HG03342 (cell line): ENCODE results near the gene MPZL1.

Experiments
- ATAC-seq: cut with Tn5 transposase; IDR thresholded peaks from one replicate; pipeline ENCODE4 v1.9.1; 2021; ENCODE audit warnings: mild to moderate bottlenecking, moderate library complexity; ENCODE audit not compliant: unreplicated experiment

Gene MPZL1

DNA sequence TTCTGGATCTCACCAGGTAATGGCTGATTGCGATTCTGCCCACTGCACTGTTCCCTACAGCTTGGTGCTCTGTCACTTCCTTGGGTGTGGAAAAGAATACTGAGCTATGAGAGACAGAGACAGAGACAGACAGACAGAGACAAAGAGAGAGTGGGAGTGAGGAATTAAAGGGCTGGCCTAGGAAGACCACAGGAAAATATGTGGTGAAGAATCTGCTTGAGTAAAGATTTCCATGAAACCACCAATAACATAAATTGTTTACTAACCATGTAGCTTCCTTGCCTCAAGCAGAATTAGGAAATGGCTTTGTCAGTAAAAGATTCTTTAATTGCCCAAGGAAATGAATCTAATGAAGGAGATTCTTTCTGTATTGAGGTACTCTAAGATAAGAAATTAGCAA, 54.4 kb downstream of the MPZL1 start:
- no peak for ATAC-seq

DNA sequence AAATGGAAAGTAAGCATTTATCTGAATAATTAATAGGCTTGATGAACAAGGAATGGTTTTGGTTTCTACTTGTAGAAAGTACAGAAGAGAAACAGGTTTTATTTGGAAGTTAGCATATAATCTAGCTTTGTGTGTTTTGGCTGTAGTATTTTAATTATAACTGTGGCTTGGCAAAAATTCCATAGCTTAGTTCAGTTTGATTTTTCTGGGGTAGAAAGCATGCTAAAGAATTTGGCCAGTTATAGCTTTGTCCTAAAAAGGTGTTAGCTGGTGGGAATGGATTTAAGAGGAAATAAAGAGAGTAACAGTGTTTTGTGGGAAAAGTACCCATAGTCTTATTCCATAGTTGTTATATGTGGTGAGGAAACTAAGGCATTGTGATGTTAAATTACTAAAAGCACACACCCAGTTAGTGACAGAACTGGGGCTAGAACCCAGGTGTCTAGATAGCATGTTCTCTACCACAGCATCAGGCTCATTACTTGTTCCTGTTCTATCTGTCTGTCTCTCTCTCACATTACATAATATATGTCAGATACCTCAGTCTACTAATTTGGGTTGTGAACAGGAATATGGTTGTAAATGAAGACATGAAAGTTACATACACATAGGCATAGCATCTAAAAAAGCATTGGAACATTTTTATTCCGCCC, 55.0 kb downstream of the MPZL1 start:
- no peak for ATAC-seq

DNA sequence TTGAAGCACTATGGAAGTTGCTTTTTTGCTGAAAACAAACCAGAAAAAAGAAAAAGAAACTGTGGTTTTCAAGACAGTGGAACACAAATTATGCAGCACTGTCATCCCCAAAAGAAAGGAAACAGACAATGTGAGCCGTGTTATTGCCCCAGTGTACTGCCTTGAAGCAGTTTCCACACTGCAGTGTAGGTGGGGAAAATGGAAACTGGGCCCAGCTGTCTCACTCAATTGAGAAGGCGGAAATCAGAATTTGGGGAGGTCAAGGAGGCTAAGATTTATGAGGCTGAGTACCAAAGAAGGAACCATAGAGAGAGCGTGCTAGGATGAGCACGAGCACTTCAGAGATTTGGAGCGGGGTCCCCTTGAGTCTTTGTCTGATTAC, 55.5 kb downstream of the MPZL1 start:
- ATAC-seq = no peak

DNA sequence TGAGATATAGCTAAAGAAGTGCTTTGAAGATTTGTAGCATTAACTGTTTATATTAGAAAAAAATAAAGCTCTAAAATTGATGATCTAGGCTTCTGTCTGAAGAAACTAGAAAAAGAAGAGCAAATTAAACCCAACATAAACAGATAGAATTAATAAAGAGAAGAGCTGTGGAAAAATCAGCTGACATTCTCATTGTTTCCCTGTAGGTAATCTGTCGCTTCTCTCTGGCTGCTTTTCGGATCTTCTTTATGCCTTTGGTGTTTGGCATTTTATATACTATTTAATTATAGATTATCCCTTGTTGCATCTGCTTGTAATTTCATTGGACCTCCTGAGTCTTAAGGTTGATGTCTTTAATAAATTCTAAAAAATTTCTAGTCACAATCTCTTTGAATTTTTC, 59.8 kb downstream of the MPZL1 start:
- ATAC-seq = no peak

DNA sequence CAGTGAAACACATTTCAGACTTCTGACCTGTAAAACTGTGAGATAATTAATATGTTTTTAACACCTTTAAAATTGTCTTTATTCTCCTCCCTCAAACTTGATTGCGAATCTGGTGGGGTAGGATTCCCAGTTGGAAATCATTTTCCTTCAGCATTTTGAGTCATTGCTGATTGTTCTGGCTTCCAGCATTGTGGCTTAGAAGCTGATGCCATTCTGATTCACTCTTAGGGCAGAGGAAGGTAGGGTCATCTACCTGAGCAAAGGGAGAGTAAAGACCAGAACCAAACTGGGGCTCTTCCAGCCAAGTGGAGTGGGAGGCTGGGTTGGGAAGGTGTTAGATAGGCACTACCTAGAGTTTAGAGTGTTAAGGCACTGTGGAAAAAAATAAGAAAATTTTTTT, 61.2 kb downstream of the MPZL1 start:
- no peak for ATAC-seq

DNA sequence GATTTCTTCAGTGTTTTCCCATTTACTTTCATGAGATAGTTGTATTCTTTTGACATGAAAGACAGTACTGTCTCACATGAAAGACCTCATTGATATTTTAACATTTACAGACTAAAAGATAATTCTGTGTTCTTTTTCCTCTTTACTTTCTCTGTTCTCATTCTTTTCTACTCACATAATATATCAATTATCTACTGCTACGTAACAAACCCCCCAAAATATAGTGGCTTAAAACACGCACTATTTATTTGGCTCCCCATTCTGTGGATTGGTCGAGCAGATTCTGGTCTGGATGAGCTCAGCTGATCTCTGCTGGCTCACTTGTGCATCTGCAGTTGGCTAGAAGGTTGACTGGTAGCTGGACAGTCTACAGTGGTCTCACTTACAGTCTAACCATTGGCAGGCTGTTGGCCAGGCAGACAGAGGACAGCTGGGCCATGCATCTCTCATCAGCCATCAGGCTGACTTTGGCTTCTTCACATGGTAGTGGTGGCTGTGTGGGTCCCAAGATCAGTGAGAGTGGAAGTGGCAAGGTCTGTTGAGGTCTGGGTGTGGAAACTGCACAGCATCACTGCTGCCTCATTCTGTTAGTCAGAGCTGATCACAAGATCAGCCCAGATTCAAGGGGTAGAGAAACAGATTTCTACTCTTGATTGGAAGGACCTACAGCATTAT, 63.2 kb downstream of the MPZL1 start:
- ATAC-seq = no peak

DNA sequence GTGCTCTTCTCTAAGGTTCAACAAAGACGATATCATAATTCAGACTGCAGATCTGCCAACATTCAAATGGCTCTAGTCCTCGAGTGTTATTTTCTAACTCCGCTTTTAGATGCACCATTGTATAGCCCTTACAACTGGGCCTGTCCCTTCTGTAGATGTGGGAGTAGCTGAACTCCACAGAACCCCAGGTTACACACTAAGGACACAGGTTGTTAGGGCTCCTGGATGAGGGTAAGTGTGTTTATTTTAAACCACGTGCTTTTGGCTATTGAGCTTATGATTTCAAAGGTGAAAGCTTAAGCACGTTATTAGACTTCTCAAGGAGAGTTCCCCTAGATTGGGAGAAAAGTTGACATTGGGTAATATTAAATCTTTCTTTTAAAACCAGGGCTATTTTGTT, 64.7 kb downstream of the MPZL1 start:
- no peak for ATAC-seq

DNA sequence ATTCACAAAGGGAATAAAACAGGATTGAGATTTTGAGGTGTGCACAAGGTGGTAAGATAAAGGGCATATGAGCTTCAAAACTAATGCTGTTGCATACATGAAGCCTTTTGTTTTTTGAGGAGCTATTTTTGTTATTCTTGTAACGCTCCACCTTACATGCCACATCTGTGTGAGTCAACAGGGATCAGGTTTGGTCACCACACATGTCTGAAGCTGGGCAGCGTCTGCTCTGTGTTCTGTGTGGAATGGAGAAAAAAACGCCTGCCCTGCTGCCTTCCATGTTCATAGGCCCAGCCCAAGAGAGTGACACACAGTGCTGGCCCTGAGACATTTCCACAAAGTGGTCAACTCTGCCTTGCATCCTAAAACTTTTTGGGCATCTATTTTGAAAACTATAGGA, 67.7 kb downstream of the MPZL1 start:
- no peak for ATAC-seq

DNA sequence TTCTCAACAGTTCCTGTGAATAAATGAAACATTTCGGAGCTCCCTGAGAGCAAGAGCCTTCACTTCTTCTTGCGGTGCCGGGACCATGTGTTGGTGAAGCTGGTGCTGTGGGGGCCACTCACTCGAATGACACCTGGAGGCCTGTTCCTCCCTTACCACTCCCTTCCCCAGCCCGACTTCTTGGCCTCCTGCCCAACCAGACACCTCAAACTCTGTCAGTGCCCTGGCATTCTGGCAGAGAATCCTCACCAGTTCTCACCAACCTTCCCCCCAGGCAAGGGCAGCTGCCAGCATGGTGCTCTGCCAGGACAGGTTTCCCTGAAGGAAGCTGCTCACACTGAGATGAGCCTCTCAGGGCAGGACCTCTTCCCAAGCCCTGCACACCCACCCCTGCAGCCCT, 68.3 kb downstream of the MPZL1 start:
- ATAC-seq = no peak

DNA sequence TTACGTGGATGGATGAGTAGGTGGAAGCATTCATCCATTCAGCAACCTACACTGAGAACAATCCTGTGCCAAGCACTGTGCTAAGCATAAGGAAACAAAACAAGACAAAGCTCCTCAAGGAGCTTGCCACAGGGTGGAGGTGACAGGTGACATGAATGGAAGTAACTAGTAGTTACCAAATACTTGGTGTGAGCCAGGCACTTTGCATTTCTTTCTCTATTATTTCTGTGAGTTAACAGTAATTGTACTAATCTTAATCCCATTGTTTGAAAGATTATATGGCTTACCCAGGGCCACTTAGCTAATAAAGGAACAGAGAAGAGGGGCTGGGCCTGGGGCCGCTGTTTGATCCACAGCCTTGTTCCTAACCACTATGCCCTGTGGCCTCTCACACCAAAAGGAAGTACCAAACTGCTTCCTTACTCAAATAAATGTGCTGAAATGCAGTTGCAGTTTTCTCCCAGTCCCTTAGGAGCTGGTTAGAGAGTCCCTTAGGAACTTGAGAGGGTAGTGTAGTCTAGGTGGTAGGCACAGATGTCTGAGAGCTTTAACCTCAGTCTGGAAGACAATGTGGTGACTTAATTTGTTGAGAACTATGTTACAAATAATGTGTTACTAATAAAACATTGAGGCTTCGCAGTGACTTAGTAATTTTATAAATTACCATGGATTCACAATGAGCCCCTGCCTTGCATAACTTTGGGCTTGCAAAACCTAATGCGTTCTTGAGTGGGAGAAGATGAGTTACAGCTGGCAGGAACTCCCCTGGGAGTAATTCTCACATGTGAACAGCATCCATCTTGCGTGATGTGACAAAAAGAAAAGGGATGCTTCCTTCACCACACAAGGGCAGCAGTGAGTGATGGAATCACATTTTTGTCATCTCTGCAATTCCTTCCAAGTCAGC, 69.8 kb downstream of the MPZL1 start:
- ATAC-seq = no peak

DNA sequence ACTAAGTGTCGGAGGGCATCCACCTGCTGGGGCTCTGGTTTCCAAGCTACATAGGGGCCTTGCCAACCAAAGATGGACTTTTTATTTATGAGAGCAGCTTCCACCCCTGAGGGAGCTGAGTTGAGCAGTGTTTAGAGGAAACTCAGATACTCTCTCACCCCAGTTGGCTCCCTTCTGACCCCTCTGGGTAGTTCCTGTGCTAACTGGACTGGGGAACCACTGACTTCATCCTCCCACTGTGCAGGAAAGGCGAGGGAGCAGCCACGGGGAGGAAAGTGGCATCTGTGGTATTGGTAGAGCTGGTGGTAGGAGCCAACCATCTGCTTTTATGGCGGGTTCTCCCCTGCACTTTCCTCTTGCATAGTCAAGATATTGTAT, 70.4 kb downstream of the MPZL1 start:
- no peak for ATAC-seq

DNA sequence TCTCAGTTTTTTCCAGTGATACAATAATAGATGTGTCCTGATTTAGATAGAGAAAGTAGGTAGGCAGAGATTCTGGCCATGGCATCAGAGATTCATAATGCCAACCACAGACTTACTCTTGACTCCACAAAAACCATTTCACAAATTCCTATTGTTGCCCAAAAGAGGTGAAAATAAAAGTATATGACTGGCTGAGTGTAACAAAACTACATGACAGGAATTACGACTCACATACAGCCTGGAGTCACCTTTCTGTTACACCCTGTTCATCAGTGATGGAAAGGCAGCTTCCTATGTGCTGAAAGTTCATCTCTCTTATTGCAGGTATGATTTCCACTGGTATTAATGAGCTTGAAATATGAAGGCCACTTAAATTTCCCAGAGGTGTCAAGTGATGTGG, 72.3 kb downstream of the MPZL1 start:
- no peak for ATAC-seq

DNA sequence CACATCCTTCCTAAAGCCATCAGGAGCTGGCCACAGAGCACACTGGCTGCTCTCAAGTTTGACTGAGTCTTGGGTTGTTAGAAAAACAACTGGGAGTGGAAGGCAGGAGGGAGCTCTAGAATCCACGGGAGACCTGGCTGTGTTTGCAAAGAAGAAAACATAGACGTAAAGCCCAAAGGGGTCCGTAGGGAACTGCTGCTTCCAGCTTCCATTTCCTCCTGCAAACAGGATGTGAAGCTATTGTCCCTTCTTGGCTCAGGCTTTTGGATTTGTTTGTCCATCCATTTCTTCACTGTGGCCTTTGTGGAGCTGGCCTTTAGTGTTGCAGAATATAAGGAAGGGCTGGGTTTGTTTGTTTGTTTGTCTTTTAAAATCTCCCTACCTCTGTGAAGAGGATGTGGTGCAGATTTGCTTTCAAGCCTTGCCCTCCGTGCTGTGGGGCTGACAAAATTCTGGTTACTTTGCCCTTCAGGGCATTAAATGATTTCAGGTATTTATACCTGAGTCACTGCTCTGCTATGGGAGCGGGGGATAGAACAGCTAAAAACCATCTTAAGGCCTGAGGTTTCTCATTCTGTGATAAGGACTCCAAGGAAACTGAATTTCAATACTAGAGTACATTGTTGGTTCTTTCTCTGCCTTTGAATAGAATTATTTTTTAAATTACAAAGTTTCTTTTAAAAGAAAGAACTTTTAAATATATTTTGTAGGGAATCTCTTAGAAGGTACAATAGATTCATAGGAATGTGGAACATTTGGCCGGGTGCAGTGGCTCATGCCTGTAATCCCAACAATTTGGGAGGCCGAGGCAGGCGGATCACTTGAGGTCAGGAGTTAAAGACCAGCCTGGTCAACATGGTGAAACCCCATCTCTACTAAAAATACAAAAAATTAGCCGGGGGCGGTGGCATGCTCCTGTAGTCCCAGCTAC, 74.3 kb downstream of the MPZL1 start:
- no peak for ATAC-seq

DNA sequence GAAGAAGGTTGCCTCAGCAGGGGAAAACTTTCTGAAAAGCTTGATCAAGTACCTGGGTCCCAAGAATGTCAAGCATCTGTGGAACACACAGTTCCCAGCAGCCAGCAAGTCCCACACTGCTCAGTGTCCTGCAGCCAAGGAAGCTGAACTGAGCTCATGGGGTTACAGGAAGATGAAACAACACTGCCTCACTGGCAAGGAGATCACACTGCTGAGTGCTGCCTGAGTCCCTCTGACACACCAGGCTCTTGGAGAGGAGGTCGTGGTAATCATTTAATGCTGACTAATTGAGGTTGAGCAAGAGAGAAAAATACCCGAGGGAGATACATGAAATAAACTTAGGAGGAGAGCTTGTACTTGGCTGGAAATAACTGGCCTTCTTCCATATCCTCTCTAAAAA, 75.2 kb downstream of the MPZL1 start:
- ATAC-seq = no peak

DNA sequence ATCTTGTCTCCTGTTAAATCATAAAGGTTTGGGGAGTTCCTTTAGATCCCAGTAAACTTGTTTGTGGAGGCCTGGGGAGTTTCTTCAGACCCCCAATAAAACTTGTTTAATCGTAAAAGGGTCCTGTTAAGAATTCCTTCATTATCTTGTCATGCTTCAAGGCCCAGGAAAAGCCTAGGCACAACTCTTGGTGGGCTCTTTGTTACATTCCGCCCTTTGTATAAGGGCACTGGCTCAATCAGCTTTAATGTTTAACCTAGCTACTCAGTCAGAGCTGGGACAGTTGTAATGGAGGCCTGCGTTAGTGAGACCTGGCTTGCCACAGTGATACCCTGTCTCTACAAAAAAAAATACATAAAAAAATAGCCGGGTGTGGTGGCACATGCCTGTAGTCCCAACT, 77.2 kb downstream of the MPZL1 start:
- no peak for ATAC-seq

DNA sequence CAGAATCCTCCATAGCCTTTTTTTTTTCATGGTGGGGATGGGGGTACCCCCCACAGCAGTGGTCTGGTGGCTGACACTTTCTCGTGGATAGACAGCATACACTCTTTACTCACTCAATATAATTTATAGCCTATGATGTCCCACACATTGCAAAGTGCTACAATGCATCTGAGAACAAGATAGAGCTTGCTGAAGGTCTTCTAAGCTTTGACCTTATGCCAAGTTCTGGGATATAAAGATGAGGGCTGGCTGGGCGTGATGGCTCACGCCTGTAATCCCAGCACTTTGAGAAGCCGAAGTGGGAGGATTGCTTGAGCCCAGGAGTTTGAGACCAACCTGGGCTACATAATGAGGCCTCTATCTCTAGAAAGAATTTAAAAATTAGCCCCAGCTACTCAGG, 78.0 kb downstream of the MPZL1 start:
- ATAC-seq = no peak

DNA sequence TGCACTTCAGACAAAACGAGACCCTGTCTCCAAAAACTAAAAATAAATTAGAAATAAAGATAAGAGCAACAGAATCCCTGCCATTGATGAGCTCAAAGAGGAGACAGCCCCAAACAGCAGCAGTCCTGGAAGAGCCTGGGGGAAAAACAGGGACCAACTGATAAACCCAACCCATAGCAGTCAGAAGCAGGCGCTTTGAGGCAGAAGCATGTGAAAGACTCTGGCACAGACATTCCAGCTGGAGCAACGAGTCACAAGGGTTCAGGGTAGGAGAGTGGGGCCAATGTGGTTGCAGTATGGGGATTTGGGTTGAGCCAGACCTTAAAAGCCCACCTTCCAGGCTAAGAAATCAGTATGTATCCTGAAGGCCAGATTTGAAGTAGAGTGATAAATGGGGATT, 78.5 kb downstream of the MPZL1 start:
- no peak for ATAC-seq

DNA sequence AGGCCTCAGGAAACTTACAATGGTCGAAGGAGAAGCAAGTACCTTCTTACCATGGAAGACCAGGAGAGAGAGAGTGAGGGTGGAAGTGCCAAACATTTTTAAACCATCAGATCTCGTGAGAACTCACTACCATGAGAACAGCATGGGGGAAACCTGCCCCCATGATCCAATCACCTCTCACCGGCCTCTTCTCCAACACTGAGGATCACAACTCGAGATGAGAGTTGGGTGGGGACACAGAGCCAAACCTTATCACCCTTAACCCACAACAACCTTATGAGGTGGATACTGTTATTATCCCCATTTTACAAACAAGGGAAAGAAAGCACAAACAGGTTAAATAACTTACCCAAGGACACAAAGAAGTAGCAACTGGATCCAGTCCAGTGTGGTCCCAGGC, 80.5 kb downstream of the MPZL1 start:
- no peak for ATAC-seq

DNA sequence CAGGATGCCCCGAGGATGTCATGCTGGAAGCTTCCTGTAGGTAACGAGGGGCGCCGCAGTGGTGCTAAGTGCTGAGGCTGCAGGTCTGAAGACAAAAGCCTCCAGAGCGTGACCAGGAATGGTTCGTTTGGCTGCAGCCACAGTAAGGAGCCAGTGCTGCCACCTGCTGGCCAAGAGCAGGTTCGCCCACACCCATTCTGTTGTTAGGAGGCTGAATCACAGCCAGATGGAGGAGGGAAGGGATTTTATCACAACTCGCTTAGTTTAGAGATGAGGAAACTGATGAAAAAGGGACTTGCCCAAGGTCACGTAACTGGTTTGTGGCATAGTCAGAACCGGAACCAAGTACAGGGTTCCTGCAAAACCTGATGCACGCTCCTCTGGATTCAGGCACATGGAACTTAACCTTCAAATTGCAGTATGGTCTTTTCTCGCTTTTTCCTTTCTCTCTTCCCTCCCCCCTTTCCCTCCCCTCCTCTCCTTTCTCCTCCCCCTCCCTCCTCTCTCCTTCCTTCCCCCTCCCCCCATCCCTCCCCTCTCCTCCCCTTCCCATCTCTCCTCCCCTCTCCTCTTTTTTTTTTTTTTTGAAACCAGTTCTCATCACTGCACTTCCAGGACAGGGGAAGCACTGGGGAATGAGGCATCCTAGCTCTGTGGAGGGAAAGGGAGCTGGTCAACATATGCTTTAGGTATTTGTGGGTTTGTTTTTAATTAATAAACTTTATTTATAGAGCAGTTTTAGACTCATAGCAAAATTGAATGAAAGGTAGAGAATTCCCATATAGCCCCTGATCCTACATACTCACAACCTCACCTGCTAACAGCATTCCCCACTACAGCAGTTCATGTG, 81.8 kb downstream of the MPZL1 start:
- peak; percentile 96 for ATAC-seq

DNA sequence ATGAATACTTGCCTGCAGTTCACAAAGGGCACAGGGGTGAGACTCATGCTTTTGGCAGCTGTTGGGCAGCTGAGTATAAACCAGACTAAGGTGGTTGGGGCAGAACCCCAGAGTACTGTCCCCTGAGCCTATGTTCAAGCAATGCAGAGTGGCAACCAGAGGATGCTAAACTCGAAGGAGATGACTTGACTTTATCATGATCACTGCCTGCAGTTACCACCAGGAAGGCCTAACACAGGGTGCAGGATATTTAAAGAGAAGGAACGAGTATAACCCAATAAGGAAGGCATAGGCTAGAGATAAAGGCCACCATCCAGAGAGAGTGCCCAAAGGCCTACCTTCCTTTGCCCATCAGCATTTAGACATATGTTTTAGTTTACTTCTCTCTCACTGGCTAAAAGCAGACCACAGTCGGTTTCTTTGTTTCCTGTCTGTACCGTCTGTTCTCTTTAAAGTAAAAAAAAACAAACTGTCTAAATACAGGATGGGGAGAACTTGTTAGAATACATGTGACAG, 83.3 kb downstream of the MPZL1 start:
- ATAC-seq = no peak
